Stomach (tissue), 9 donors: ENCODE data around the gene ANGPTL4. TPM values are rescaled to one million over a fixed set of nuclear protein-coding genes. Genes with fewer than 3 reads are reported as not detected.

Source experiments
- DNase-seq, 2 donors: peaks; one replicate each; pipeline versions ENCODE4 v3.0.0 to v3.0.0-alpha.2; 2013 to 2019
- H3K27ac ChIP-seq, 5 donors: fragments of 200-600 bp in 4 of 5; sonication (generic) in 4 of 5; one replicate each; pipeline ENCODE4 v1.5.1; 2013 to 2019; ENCODE audit warnings: mild to moderate bottlenecking in 1 of 5, moderate library complexity in 1 of 5
- H3K27me3 ChIP-seq, 3 donors: fragments of 200-600 bp; sonication (generic); one replicate each; pipeline ENCODE4 v1.5.1; 2017 to 2019; ENCODE audit warnings: mixed run types in 1 of 3
- H3K36me3 ChIP-seq, 4 donors: fragments of 200-600 bp; sonication (generic); 1 replicate in 3 of 4; 2 replicates in 1 of 4; pipeline ENCODE4 v1.5.1; 2016 to 2019
- H3K4me1 ChIP-seq, 4 donors: fragments of 200-600 bp; sonication (generic); one replicate each; pipeline ENCODE4 v1.5.1; 2016 to 2019
- H3K4me3 ChIP-seq, 4 donors: fragments of 200-600 bp; sonication (generic) in 3 of 4; one replicate each; pipeline ENCODE4 v1.5.1; 2016 to 2019; ENCODE audit warnings: mild to moderate bottlenecking in 1 of 4
- H3K9me3 ChIP-seq, 4 donors: fragments of 200-600 bp; sonication (generic); one replicate each; pipeline ENCODE4 v1.5.1; 2016 to 2019
- EP300 ChIP-seq: sonication (generic); formaldehyde crosslinking; IDR thresholded peaks from one replicate; pipeline ENCODE4 v1.6.1; 2017; ENCODE audit warnings: antibody characterized with exemption
- POLR2A ChIP-seq, 4 donors: fragments of 450-650 bp; IDR thresholded peaks; one replicate each; pipeline ENCODE4 v1.6.1; 2016; ENCODE audit warnings: antibody characterized with exemption in 4 of 4, control low read depth in 2 of 4, mild to moderate bottlenecking in 1 of 4, moderate library complexity in 1 of 4
- POLR2AphosphoS5 ChIP-seq, 3 donors: sonication (generic); formaldehyde crosslinking; IDR thresholded peaks; one replicate each; pipeline ENCODE4 v1.6.1; 2016; ENCODE audit warnings: antibody characterized with exemption in 3 of 3
- WGBS, 5 donors: extraction: QIAGEN DNeasy Blood & Tissue Kit in 3 of 5; methylation state at CpG; one replicate each; pipeline versions ENCODE4 v1.1.5 to v1.1.7; 2013 to 2018; 5-methylcytosine and 5-hydroxymethylcytosine counted together
- intact Hi-C: fragments of 100-400 bp; cut with DNase I; formaldehyde crosslinking; loops from one replicate; pipeline ENCODE4 v1.15.1; 2023; ENCODE audit warnings: low total_unique reads
- polyA plus RNA-seq, 3 donors: library from polyadenylated mRNA; stranded (reverse); fragments of 200-250 nt; gene quantifications; one replicate each; pipeline ENCODE4 v1.2.3, GENCODE V29; 2013
- total RNA-seq, 5 donors: library from RNA; depleted of rRNA; stranded (reverse); fragments of >200 nt; gene quantifications; one replicate each; pipeline versions ENCODE4 v1.1.0 to v1.2.3, GENCODE V29; 2014 to 2016
- TF ChIP-seq, protein P1 (sequence below), 7 experiments: fragments of 450-650 bp in 4 of 7; fragments of 200-600 bp in 3 of 7; sonication (generic) in 3 of 7; IDR thresholded peaks; one replicate each; pipeline ENCODE4 v1.5.1; 2016 to 2019; ENCODE audit warnings: antibody characterized with exemption in 7 of 7, control low read depth in 2 of 7, mild to moderate bottlenecking in 1 of 7
- donor health status: healthy with polysubstance abuse.
- donor health status: Bipolar disorder and iron deficiency.
- donor health status: healthy.

The ANGPTL4 gene
- total and polyA plus RNA-seq, 8 donors = 4.1 to 276 (median 21.4) TPM

DNA sequence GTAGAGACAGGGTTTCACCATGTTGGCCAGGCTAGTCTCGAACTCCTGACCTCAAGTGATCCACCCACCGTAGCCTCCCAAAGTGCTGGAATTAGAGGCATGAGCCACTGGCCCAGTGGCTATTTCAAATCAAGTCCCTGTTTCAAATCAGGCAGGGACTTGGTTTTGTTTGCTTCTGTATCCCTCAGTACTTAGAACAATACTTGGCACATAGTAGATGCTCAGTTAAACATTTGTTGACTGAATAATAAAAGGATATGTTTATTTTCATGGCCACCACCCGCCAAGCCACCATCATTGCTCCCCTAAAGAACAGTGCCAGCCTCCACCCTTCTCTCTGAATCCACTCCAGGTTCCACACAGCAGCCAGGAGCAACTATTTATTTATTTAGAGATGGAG, 38.5 kb upstream of the ANGPTL4 start:
- 83 to 91% (median 89%) methylated on average over 3 of the region's 3 CpGs for WGBS, 5 donors
- Histone ChIP-seq H3K36me3 (peaks cover 15 to 24% (median 22%) of the 10 kb centered on the region in 4 donors), H3K4me3 (no peak overlapping the region), H3K4me1 (peaks cover 13 to 34% (median 23%) of the 10 kb centered on the region in 4 donors), H3K9me3 (no peaks in the 10 kb centered on the region), H3K27me3 (no peaks in the 10 kb centered on the region), H3K27ac (no peak overlapping the region)
- intact Hi-C loops = no loop called here
- TF ChIP-seq, protein P1, sequence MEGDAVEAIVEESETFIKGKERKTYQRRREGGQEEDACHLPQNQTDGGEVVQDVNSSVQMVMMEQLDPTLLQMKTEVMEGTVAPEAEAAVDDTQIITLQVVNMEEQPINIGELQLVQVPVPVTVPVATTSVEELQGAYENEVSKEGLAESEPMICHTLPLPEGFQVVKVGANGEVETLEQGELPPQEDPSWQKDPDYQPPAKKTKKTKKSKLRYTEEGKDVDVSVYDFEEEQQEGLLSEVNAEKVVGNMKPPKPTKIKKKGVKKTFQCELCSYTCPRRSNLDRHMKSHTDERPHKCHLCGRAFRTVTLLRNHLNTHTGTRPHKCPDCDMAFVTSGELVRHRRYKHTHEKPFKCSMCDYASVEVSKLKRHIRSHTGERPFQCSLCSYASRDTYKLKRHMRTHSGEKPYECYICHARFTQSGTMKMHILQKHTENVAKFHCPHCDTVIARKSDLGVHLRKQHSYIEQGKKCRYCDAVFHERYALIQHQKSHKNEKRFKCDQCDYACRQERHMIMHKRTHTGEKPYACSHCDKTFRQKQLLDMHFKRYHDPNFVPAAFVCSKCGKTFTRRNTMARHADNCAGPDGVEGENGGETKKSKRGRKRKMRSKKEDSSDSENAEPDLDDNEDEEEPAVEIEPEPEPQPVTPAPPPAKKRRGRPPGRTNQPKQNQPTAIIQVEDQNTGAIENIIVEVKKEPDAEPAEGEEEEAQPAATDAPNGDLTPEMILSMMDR (IDR thresholded peaks at IDR 0.05) = no peak
- no peak for TF ChIP-seq EP300
- TF ChIP-seq POLR2A (IDR thresholded peaks at IDR 0.05) = no peak
- TF ChIP-seq POLR2AphosphoS5 (IDR thresholded peaks at IDR 0.05) = no peak
- no peak for DNase-seq

DNA sequence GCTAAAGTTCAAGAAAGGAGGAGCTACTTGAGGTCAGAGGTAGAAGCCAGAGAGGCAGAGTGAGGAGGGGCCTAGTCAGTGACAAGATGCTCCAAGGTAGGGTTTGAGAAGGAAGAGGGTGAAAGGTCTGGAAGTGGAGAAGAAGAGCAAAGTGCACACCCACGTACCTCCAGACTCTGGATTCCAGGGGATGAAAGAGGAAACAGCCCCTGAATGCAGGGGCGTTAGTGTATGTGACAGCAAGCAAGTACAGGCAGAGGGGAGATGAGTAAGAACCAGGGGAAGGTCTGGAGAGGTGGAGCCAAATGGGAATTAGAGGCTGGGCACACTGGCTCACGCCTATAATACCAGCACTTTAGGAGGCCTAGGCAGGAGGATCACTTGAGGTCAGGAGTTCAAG, 34.0 kb upstream of the ANGPTL4 start:
- no peaks in the 10 kb centered on the region for H3K9me3 ChIP-seq
- H3K4me1 ChIP-seq = peaks cover 20 to 23% (median 22%) of the 10 kb centered on the region in 4 donors
- H3K27ac ChIP-seq = no peak overlapping the region
- H3K27me3 ChIP-seq = peaks cover 23 to 38% (median 24%) of the 10 kb centered on the region in 3 donors
- WGBS, 5 donors = 56 to 88% (median 79%) methylated on average over 3 of the region's 3 CpGs
- no peak for DNase-seq
- H3K36me3 ChIP-seq = no peaks in the 10 kb centered on the region
- no peak for TF ChIP-seq POLR2AphosphoS5 (IDR thresholded peaks at IDR 0.05)
- TF ChIP-seq EP300 = no peak
- TF ChIP-seq, protein P1 (IDR thresholded peaks at IDR 0.05) = no peak
- no peak for TF ChIP-seq POLR2A (IDR thresholded peaks at IDR 0.05)
- H3K4me3 ChIP-seq = no peak overlapping the region
- intact Hi-C loops = loop anchor here (5.0 kb wide), 1 partner anchor 182 kb away; the partner anchor contains the start of gene ZNF414

DNA sequence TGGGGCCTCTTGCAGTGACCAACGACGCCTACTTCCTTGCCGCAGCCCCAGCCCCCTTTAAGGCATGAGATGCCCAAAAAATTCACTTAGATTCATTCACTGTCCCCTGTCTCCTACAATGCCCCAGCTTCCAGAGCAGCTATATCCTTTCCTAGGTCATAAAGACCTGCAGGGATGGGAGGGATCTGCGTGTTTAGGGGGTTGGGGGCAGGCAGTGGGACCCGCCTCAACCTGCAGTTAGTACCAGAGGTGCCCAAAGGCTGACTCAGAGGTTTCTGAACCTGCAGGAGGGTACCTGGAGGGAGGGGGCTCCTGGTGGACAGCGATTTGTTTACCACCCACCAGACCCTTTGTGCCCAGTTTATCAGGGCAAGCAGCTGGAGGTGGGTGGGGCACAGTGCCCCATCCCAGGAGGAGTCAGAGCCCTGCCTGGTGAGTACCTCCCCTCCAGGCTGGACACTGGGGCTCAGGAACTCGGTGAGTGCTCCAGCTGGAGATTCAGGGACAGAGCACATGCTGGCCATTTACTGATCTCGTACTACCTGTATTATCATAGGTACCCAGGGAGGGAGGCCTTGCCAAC, 32.6 kb upstream of the ANGPTL4 start:
- H3K4me1 ChIP-seq = peaks cover 20 to 35% (median 31%) of the 10 kb centered on the region in 4 donors
- TF ChIP-seq POLR2A (IDR thresholded peaks at IDR 0.05) (no peak), EP300 (no peak), POLR2AphosphoS5 (IDR thresholded peaks at IDR 0.05) (no peak)
- TF ChIP-seq, protein P1 (IDR thresholded peaks at IDR 0.05) = no peak
- no peak overlapping the region for H3K27ac ChIP-seq
- no peaks in the 10 kb centered on the region for H3K36me3 ChIP-seq
- 67 to 76% (median 73%) methylated on average over 7 to 8 of the region's 8 CpGs for WGBS, 5 donors
- no peaks in the 10 kb centered on the region for H3K9me3 ChIP-seq
- intact Hi-C loops = loop anchor here (5.0 kb wide), 1 partner anchor 181 kb away; the partner anchor contains the start of gene ZNF414
- H3K4me3 ChIP-seq = no peak overlapping the region
- H3K27me3 ChIP-seq = peaks cover 24 to 51% (median 30%) of the 10 kb centered on the region in 3 donors
- no peak for DNase-seq

DNA sequence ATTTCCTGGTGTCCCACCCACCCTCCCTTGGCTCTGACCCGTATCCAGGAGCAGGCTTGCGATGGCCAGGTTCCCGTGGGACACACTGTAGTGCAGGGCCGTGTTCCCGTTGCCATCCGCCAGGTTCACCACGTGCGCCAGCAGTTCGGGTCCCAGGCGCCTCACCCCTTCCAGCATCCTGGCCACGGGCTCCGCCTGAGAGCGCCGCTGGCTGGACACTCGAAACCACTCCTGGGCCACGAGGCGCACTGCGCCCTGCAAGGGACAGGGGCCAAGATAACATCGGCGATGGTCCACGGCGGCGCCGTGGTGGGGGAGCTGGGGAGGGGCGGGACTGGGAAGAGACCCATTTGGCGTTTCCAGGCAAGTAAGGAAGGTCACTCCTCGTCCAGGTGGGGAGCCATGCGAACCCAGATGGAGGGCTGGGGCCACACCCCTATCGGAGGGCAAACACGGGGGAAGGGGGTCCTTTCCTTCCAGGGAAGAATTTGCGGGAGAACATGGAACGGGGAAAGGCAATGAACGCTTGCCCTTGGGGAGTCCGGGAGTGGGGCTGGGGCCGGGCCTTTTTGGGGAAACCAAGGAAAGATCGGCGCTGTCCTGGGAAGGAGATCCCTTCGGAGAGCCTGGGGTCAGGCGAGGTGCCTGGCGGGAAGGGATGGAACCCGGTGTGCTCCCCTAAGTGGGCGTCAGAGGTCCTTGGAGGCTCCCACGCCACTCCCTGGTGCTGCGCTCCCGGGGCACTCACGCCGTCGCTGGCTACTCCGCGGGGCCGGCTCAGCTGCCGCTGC, 30.8 kb upstream of the ANGPTL4 start:
- WGBS, 5 donors = 10 to 21% (median 14%) methylated on average over 37 to 52 of the region's 52 CpGs
- peak overlapping the region in 1 of 4 donors; percentile 41 for H3K4me3 ChIP-seq
- no peaks in the 10 kb centered on the region for H3K9me3 ChIP-seq
- TF ChIP-seq, protein P1 (IDR thresholded peaks at IDR 0.05) = no peak
- TF ChIP-seq POLR2AphosphoS5 (IDR thresholded peaks at IDR 0.05) (no peak), POLR2A (IDR thresholded peaks at IDR 0.05) (no peak), EP300 (no peak)
- no peak overlapping the region for H3K27ac ChIP-seq
- peaks cover 20 to 35% (median 31%) of the 10 kb centered on the region in 4 donors for H3K4me1 ChIP-seq
- no peak for DNase-seq
- intact Hi-C loops = loop anchor here (5.0 kb wide), 1 partner anchor 179 kb away; the partner anchor contains the start of gene ZNF414
- H3K36me3 ChIP-seq = no peaks in the 10 kb centered on the region
- peaks cover 24 to 69% (median 30%) of the 10 kb centered on the region in 3 donors for H3K27me3 ChIP-seq
